Activated naive CD4-positive, alpha-beta T cell (primary cell): Measurements from ENCODE around the gene PTX3.

ENCODE experiments used
- DNase-seq, 4 experiments: peaks; one replicate each; lab custom pipeline; 2025; lab: John Stamatoyannopoulos, UW

The PTX3 gene

DNA sequence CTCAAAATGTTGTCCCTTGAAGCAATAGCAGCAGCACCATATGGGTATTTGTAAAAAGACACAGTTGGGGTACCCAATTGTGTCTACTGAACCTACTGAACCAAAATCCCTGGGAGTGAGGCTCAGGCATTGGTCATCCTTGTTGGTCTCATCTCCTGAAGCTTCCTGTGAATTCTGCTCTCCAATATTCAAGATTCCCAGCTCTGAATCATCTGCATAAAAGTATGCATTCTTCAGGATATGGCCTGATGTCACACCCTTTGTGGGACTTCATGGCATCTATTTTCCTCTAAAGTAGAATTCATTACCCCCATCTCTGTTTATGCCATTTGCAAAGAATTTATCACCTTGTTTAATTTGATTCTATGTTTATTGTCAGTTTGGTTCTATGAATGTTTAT is 13.3 kb upstream of the PTX3 start:
- no peak for DNase-seq

DNA sequence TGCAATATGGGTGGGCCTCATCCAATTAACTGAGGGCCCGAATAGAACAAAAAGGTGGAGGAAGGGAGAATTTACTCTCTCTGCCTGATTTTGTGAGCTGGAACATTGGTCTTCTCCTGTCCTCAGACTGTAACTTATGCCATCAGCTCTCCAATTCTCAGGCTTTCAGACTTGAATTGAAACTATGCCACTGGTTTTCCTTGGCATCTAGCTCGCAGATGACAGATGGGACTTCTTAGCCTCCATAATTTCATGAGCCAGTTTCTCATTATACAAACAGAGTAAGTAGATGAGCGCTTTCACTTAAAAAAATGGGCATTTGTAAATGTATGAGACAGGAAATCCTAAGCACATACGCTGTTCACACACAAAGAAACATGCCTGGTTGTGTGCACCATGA is 8.7 kb upstream of the PTX3 start:
- no peak for DNase-seq

DNA sequence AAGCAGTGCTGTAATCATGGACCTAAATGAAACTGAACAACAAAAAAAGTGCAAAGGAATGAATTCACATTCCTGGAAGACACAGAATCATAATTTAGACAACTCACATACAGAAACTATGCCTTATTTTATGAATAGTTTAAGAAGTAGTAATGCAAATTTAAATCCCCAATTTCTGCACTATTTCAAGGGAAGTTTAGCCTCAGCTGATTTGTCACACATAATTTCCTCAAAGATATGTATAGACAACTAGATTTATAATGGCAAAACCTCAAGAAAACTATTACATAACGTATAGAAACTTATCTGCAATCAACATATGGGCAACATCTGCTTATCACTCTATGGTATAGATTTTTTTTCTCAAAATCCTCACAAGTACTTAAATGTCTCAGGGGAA is 7.8 kb upstream of the PTX3 start:
- no peak for DNase-seq

DNA sequence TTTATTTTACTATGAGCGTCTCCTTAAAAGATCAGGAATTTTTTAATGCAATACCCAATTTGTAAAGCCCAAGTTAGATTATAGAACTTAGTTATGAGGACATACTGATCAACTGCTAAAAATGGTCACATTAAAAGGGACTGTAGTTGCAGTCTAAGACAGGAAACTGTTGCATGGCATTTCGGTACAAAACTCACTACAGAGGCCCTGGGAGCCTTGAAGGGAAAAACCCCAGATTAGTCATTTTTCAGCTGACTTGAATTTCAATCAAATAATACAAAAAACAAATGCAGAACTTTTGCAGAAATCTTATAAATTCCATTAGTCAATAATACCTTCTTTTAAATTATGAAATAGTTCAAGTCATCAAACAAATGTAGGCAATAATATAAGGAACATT is 6.9 kb upstream of the PTX3 start:
- DNase-seq, result no peak

DNA sequence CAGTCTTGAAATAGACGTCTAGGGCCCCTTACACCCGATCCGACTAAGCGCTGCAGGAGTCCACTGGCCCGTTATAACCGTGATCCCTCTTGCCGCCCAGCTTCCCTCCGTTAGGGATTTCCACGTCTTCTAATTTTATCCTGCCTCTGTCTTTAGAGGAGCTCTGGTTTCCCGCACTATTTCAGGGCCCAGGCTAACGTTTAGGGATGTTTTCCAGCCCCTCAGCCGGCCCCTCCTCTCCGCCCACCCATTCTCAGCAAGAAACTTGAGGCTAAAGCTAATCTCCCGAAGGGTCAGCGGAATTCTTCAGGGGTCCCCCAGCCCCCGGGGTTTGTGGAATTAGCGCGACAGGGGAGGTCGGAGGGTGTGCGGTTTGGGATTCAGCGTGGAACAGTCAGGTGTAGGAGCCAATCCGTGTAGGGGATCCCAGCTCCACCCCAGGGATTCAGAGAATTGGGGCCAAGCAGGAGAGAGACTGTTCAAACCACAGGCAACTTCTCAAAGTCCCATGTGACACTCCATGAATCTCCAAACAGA is 1.6 kb downstream of the PTX3 start:
- DNase-seq, result no peak

DNA sequence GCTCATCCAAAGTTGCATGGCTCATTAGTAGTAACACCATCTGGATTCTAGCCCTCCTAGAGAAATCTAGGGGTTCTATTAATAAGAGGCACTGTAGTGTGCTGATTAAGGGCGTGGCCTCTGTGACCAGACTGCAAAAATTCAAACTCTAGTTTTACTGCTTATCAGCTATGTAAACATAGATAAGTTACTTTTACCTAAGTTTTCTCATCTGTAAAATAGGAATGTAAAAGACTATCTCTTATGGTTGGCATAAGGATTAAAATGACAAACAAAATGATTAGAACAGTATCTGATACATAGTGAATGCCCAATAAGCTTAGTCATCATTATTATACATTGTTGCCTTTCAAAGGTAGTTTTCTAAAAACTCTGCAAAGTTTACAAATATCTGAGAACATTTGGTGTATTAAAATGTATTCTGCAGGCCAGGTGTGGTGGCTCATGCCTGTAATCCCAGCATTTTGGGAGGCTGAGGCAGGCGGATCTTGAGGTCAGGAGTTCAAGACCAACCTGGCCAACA is 4.5 kb downstream of the PTX3 start:
- DNase-seq, result no peak

DNA sequence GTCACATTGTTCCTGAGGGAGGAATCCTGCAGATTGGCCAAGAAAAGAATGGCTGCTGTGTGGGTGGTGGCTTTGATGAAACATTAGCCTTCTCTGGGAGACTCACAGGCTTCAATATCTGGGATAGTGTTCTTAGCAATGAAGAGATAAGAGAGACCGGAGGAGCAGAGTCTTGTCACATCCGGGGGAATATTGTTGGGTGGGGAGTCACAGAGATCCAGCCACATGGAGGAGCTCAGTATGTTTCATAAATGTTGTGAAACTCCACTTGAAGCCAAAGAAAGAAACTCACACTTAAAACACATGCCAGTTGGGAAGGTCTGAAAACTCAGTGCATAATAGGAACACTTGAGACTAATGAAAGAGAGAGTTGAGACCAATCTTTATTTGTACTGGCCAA is 6.1 kb downstream of the PTX3 start:
- no peak for DNase-seq

DNA sequence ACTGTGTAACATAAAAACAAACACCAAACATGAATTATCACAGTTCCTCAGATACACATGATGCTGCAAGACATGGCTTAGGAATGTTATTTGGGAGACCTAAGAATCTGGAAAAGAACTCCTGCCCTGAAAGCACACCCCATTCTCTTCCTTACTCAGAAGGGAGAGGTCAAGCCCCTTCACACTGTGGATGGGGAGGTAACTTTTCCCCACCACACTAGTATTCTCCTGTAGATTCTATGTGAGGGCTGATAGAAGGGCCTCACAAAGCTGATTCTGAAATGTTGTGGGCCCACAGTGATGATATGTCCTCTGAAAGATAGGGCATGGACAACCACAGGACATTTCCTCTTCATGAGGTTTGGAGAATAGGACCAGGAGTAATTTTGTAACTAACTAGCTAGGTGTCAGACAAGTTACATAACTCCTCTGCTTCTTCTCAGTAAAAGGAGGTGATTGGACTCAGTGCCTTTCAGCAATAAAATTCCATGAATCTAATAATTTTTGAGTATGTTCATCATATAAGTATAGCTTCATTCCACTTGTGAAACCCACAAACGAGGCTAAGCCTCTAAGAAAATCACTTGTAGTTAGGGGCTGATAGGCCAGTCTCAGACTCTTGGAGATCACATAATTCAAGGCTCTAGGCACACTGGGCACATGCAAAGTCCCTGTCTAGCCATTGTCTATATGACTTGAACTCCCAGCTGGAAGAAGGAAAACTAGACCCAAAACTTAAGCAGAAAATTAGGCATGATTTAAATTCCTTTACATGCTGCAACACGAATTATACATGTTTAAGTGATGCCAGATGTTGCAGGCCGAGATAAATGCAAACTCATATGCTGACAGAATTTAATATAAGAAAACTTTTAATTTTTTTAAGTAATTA is 7.5 kb downstream of the PTX3 start:
- DNase-seq, result no peak

DNA sequence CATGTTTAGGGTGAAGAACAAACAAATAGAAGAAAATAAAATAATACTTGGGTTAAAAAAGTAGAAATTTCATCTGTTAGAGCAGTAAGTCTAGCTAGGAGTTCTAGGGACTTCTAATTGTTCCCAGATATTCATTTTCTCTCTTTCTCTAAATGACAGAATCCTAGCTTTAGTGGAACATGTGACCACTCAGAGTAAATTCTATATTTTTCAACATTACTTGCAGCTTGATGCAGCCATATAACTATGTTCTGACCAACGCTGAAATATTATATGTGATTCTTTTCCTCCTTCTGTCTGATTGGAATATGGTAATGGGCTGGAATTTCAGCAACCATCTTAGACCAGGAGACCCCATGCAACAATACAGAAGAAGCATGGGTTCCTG is 8.1 kb downstream of the PTX3 start:
- no peak for DNase-seq

DNA sequence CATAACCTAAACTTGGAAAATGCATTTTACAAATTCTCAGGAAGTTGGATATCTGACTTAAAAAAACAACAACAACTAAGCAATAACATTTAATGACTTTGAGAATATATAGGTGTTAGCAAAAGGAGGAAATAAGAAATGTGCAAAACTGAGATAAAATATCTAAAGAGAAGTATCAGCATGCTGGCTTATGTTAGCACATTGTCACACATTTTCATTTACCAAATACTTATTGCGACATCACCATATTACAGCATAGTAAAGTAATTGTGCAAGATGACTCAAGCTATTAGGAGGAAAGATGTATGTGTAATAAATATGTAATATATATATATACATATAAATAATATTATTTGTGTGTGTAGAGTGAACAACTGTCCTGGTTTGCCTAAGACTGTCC is 9.2 kb downstream of the PTX3 start:
- DNase-seq, result no peak

DNA sequence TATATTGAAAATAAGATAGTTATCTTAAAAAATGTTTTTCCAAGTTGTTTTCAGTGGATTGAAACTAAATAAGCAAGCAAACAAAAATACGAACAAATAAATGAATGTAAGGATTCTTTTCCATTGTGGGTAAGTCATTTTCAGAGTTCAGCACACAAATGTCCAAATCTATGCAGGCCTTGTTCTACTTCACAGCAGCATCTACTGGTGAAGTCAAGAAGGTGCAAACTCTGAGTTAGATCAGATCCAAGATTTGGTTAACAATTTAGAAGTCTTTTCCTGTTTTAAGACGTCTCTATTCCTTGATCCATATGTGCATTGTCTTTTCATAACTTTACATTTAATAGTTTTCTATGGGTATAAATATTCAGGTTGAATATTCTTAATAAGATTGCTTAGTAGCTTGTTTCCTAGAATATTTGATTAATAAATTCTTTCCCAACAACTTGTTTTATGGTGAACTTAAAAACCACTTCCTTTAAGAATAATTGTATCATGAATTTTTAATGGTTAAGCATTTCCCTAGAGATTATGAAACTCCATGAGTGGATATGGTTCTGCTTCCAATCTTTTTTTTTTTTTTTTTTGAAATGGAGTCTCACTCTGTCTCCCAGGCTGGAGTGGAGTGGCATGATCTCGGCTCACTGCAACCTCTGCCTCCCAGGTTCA is 10.5 kb downstream of the PTX3 start:
- DNase-seq, result no peak

DNA sequence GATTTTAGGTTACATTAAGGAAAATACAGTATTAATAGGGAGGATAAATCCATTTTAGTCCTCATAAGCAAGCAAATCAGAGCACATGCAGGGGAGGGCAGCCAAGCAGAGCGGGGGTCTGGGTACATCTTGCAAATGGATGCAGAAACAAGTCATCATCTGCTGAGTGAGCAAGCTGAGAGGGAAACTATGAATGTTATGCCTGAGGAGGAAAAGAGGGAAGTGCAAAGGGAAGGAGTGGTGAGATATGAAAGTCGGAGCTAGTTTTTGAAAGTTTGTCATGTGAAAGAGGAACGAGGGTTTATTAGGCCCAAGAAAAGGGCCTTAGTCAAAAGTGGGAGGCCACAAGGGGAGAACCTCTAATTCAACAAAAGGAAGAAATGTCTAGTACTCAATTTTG is 15.4 kb downstream of the PTX3 start:
- DNase-seq, result no peak

DNA sequence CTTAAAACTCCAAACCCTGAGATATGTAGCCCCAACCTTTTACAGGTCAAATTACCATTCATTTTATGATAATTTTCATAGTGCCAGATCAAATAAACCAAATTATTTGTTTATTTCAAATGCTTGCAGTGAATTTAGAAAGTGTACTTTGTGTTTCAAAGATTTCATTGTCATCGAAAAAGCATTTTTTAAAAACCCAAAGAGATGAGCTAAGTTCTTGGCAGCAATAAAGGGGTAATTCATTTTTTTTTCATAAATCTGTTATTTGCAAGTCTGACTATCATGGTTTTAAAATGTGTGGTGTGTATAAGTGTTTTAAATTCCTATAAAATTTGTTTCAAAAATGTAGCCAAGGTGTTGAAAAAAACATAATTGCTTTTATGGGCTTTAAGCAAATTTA is 17.2 kb downstream of the PTX3 start:
- no peak for DNase-seq

DNA sequence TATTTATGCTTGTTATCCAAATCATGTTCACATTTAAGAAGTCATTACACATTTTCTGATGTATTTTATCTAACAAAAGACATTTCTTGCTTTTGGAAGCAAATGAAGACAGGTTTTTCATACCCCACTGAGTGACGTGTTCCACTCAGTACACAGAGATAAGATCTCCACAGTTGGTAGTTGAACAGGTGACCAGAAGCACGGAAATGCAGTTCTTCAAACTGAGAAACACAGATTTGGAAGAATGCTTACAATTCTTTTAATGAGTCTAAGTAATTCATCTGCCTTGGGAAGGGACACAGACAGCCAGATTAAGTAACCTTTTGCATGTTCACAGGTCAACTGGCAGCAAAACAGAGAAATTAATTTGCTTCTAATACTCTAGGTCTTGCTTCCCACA is 23.1 kb downstream of the PTX3 start:
- no peak for DNase-seq

DNA sequence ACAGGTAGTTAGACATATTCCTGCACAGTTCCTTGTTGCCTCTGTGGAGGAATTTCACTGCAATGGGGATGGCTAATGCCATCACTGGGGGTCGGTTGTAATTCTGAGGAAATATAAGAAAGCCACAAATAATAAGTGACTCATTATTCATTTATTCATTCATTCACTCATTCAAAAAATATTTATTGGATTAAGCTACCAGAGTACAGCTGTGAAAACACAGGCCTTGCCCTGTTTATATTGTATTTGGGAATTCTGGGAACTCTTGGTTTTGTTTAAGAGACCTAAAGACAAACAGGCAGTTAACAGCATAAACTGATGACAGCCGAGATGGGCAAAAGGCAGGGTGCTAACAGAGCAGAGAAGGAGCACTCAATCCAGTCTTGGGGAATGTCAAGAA is 23.6 kb downstream of the PTX3 start:
- DNase-seq, result no peak

DNA sequence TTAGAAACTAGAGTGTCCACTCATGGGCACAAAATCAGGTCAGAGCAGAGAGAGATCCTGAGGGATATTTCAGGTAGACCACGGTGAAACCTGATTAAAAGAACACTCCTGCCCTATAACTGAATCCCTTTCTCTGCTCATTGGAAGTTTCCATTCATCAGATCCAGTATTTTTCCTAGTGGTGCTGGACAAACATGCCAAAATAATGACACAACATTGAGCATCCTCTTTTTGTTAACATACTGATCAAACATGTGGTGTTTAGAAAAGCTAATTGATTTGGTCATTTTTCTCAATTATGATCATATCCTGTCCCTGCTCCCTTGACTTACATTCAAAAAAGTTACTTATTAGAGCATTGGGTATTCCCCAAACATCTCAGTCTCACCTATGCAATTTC is 27.2 kb downstream of the PTX3 start:
- no peak for DNase-seq

DNA sequence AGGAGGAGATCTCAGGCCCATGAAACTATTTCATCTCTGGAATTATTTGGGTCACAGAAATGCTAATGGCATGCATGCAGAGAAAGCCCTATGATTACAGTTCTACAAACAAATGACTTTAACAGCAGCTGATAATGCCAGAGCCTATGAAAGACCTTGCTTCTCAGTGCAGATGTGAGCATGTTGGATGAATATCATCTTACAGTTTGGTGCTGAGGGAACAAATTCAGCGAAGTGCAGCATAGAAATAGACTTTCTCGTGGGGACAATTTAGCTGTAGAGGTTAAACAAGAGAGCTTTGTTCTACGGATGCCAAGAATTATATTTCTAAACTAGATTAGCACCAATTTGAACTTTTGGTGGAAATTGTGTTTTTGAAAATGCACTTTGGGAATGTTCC is 27.7 kb downstream of the PTX3 start:
- no peak for DNase-seq

DNA sequence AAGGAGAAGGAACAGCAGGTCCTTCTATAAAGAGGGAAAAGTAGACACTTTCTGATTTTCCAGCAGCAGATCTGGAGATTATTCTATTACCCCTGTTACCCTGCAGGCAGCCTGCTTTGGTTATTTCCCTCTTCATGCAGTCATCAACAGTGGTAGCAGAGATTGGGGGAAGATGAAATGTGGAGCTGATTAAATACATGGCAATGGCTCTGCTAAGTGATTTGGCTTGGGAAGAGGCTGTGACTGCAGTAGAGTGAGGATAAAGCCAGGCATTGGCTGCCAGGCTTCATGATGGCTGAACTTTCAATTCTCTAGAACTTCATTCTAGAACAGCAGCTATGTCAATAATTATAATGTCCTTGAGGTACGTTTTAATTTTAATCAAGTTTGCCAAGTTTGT is 29.1 kb downstream of the PTX3 start:
- DNase-seq, result no peak

DNA sequence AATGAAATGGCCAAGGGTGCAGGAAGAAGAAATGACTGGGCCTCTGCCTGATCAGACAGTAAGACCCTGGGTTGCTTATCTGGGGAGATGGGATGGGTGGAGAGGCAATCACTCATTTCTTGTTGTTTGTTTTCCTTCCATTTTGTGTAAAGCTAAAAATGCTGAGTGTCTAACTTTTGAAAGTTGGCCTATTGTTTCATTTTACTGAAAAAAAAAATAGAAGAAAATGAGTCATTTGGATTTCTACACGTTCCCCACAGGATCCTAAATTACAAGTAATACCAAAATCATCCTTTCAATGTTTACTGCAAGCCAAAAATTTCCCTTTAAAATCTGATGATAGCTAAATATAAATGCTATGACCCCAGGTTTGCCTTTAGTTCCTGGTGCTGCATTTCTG is 30.6 kb downstream of the PTX3 start:
- no peak for DNase-seq

DNA sequence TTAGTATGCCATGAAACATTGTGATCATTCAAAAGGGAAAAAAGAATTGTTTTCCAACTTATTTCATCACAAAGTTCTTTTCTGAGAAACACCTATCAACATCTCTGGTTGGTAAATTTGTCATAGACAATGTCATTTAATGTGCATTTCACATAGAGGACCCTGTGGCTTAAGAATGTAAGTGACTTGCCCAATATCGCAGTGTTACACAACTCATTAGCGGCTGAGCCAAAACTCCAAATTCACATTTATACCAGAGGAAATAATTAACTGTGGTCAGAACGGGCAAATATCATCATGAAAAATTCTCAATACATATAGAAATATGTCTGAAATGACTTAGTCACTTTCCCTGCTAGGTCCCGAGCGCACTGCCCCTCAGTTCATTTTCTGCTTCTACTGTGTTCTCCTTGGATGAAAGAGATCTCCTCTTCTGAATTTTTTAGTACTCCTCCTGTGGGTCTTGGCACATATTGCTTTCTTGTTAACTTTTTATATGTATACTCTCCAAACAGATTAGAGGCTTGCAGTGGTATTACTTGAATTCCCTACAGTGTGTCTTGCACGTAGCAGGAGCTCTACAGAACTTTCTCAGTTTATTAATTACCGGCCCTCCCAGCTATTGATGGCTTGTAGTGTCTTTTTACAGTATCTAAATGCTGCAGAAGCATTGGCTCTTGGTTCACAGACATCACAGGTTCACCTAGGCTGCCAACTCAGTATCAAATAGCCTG is 33.1 kb downstream of the PTX3 start:
- no peak for DNase-seq

DNA sequence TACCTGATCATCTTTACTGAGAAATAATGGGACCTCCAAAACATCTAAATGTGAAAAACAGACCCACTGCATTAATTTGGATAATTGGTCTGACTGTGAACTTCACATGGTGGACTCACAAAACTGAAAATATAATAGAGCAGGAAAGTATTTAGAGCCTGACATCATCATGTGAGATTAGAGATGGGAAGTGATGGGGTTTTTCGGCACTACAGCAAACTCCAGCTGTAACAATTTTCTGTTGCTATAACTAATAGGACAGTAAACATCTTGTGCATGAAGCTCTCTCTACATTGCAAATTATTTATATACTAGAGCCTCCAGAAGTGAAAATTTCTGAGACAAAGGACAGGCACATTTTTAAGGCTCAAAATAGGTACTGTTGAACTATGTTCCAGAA is 34.4 kb downstream of the PTX3 start:
- no peak for DNase-seq

DNA sequence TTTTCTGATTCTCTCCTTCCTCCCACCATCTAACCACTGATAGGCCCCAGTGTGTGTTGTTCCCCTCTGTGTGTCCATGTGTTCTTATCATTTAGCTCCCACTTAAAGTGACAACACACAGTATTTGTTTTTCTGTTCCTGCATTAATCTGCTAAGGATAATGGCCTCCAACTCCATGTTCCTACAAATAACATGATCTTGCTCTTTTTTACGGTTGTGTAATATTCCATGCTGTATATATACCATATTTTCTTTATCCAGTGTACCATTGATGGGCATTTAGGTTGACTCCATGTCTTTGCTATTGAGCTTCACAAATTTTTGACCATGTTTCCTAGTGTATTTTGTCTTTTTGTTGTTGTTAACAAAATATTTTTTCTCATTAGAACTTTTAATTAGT is 36.0 kb downstream of the PTX3 start:
- DNase-seq, result no peak
